GM19463 (cell line): ENCODE data around the gene OR10V1.

ENCODE experiments used
- ATAC-seq: cut with Tn5 transposase; IDR thresholded peaks from one replicate; pipeline ENCODE4 v1.9.1; 2021; ENCODE audit warnings: mild to moderate bottlenecking, moderate library complexity; ENCODE audit not compliant: unreplicated experiment

The OR10V1 gene

GRCh38 chr11:59713745-59714144 is at the start of gene OR10V1:
OR10V1 (minus strand) TSS chr11:59713845; CDS start chr11:59713845, 0 bp downstream.
- no peak for ATAC-seq

GRCh38 chr11:59761993-59762392 is 48.3 kb upstream of the OR10V1 start:
- ATAC-seq = no peak

- no peak for ATAC-seq
Measured at GRCh38 chr11:59760771-59761170, 47.1 kb upstream of the OR10V1 start.

- ATAC-seq = no peak
Measured at GRCh38 chr11:59759900-59760299, 46.3 kb upstream of the OR10V1 start.

GRCh38 chr11:59758401-59759037 is 44.9 kb upstream of the OR10V1 start:
- ATAC-seq = no peak

GRCh38 chr11:59756845-59757244 is 43.2 kb upstream of the OR10V1 start:
- ATAC-seq = no peak

- no peak for ATAC-seq
Measured at GRCh38 chr11:59756558-59756840, 42.9 kb upstream of the OR10V1 start.

GRCh38 chr11:59755701-59756557 is 42.3 kb upstream of the OR10V1 start:
- ATAC-seq = peak; percentile 11

GRCh38 chr11:59754859-59755700 is 41.4 kb upstream of the OR10V1 start, which contains the start of gene STX3:
STX3 (plus strand) TSS chr11:59755376; CDS start chr11:59755606, 230 bp downstream.
- ATAC-seq = peak; percentile 73

GRCh38 chr11:59754494-59754858 is 40.8 kb upstream of the OR10V1 start:
- no peak for ATAC-seq

GRCh38 chr11:59753650-59754493 is 40.2 kb upstream of the OR10V1 start:
- ATAC-seq = peak; percentile 68

GRCh38 chr11:59746111-59746510 is 32.5 kb upstream of the OR10V1 start:
- no peak for ATAC-seq

GRCh38 chr11:59730896-59731565 is 17.4 kb upstream of the OR10V1 start:
- ATAC-seq = no peak

- no peak for ATAC-seq
Measured at GRCh38 chr11:59729834-59730233, 16.2 kb upstream of the OR10V1 start.

- no peak for ATAC-seq
Measured at GRCh38 chr11:59728913-59729312, 15.3 kb upstream of the OR10V1 start.

GRCh38 chr11:59728154-59728553 is 14.5 kb upstream of the OR10V1 start:
- no peak for ATAC-seq

GRCh38 chr11:59727426-59727825 is 13.8 kb upstream of the OR10V1 start:
- ATAC-seq = no peak

GRCh38 chr11:59724066-59724465 is 10.4 kb upstream of the OR10V1 start:
- ATAC-seq = no peak

- ATAC-seq = no peak
Measured at GRCh38 chr11:59719556-59719955, 5.9 kb upstream of the OR10V1 start.

GRCh38 chr11:59716051-59716450 is 2.4 kb upstream of the OR10V1 start:
- no peak for ATAC-seq
